ENCODE data around the gene ACER3.

ACER3 gene

GRCh38 chr11:77069969-77070582, 209.4 kb downstream of the ACER3 start:
- no peak for DNase-seq (ENCODE audit: insufficient read length, low spot score)
- no peak for FAIRE-seq

- peak; percentile 9 for FAIRE-seq
- no peak for DNase-seq (ENCODE audit: insufficient read length, low spot score)
These were observed 210.4 kb downstream of the ACER3 start for GRCh38 chr11:77071077-77071476.

- DNase-seq (ENCODE audit: insufficient read length, low spot score) (no peak), FAIRE-seq (peak; percentile 73)
These were observed 211.2 kb downstream of the ACER3 start for GRCh38 chr11:77071671-77072605.

- DNase-seq (ENCODE audit: insufficient read length, low spot score) (no peak), FAIRE-seq (peak; percentile 54)
These were observed 212.2 kb downstream of the ACER3 start for GRCh38 chr11:77072851-77073327.

- FAIRE-seq: peak; percentile 64
- DNase-seq (ENCODE audit: insufficient read length, low spot score): peak; percentile 47
These were observed 212.7 kb downstream of the ACER3 start for GRCh38 chr11:77073328-77074001.

GRCh38 chr11:77074205-77074604, 213.5 kb downstream of the ACER3 start:
- FAIRE-seq: no peak
- DNase-seq (ENCODE audit: insufficient read length, low spot score): no peak

GRCh38 chr11:77074626-77075221, 214.0 kb downstream of the ACER3 start:
- no peak for FAIRE-seq
- DNase-seq (ENCODE audit: insufficient read length, low spot score): no peak

- FAIRE-seq (no peak), DNase-seq (ENCODE audit: insufficient read length, low spot score) (no peak)
These were observed 214.7 kb downstream of the ACER3 start for GRCh38 chr11:77075425-77075905.
